ENCODE measurements around the gene TANGO6. TPM values are rescaled to one million over a fixed set of nuclear protein-coding genes. Genes with fewer than 3 reads are reported as not detected.

Gene TANGO6
- total and polyA plus RNA-seq, 4 donors = 10.7 to 24.8 (median 13.9) TPM

DNA sequence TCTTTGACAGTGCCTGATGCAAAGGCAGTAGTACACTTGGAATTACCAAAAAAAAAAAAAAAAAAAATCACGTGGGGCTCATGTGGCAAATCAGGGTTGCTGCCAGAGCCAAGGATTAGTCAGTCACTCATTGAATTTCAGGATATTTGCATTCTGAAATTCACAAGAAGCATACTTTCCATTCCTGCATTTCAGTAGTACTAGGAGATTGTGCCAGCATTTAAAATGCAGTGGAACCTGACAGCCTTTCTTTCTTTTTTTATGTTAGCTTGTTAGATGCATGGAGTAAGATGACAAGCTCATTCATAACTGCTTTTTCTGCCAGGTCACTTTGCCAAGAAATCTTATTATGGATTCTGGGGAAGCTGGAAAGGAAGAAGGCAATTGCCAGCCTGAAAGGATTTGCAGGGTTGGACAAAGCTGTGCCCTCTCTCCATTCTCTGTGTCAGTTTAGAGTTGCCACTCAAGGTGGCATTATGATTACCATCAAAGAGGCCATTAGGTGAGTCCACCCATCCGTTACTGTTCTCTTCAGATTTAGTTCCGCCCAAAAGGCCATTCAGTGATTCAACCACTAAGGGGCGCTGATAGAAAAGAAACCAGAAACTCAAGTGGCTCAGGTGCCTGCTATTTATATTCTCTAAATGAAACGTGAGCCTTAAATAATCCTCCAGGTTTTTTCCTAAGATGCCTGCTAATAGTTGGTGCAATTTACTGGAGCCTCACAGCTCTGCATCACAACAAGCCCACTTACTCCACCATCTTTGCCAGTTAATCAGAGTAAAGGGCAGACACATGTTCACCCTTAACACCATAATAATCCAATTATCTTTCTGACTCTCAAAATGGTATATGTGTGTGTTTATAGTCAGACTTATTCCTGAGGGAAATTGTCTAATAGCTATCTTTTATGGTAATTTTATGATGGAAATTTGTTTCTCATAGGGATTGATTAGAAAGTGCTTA lies 59.0 kb downstream of the TANGO6 start:
- no peak overlapping the region for H3K4me3 ChIP-seq (ENCODE audit: low read depth, low read length)
- 7% methylated on average over 2 of the region's 5 CpGs for WGBS (ENCODE audit: insufficient coverage)
- peak in 4 of 6 donors; percentile 63 to 96 (median 80) for DNase-seq (ENCODE audit: low read depth in 4 of 6, low spot score in 6 of 6)
- H3K27ac ChIP-seq (ENCODE audit: low read depth, low read length) = no peak overlapping the region
- H3K27me3 ChIP-seq (ENCODE audit: control insufficient read depth, insufficient read depth, low read length) = no peaks in the 10 kb centered on the region
- H3K4me1 ChIP-seq (ENCODE audit: control insufficient read depth, insufficient read depth, low read length) = no peaks in the 10 kb centered on the region
- peaks cover 3% of the 10 kb centered on the region for H3K36me3 ChIP-seq (ENCODE audit: control insufficient read depth, insufficient read depth, low read length)
- no peaks in the 10 kb centered on the region for H3K9me3 ChIP-seq (ENCODE audit: control insufficient read depth, insufficient read depth, low read length)

DNA sequence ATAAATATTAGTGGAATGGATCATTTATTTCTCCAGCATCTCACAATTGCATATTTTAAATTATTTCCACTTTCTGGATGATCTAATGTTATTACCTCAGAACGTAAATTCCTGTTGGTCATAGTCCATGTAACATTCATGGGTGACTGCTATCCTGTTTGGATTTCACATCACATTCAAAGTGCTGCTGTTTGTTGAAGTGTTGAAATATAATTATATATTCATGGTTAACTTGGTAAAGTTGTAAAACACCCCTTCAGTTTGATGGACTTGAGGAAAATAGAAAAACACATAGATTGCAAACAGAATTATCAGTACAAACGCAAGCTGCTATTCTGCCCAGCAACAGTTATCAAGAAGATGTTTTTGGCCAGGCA lies 59.6 kb downstream of the TANGO6 start:
- whole genome bisulfite sequencing (ENCODE audit: insufficient coverage) = no CpG with 5 or more reads among the region's 2 CpGs
- Histone ChIP-seq H3K27me3 (ENCODE audit: control insufficient read depth, insufficient read depth, low read length) (no peaks in the 10 kb centered on the region), H3K4me1 (ENCODE audit: control insufficient read depth, insufficient read depth, low read length) (no peaks in the 10 kb centered on the region), H3K4me3 (ENCODE audit: low read depth, low read length) (no peak overlapping the region), H3K27ac (ENCODE audit: low read depth, low read length) (no peak overlapping the region), H3K9me3 (ENCODE audit: control insufficient read depth, insufficient read depth, low read length) (no peaks in the 10 kb centered on the region), H3K36me3 (ENCODE audit: control insufficient read depth, insufficient read depth, low read length) (peaks cover 3% of the 10 kb centered on the region)
- DNase-seq (ENCODE audit: low read depth in 4 of 6, low spot score in 6 of 6) = peak in 1 of 6 donors; percentile 10

DNA sequence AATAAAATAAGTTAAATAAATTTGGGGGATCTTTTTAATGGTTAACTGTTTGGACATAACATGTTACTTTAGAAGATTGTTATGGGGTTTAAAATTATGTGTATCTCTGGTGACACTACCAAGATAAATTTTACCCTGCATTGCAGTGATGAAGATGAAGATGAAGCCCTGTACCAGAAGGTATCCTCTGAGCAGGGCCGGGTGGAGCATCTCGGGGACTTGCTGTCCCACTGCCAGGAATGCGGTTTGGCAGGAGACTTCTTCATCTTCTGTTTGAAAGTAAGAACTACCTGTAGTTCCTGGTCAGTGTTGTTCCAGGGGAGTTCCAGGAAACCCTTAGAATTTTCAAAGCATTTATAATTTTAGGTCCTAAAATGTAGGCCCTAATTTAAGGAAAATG lies 64.0 kb downstream of the TANGO6 start:
- Histone ChIP-seq H3K27ac (ENCODE audit: low read depth, low read length) (no peak overlapping the region), H3K4me1 (ENCODE audit: control insufficient read depth, insufficient read depth, low read length) (no peaks in the 10 kb centered on the region), H3K9me3 (ENCODE audit: control insufficient read depth, insufficient read depth, low read length) (no peaks in the 10 kb centered on the region), H3K4me3 (ENCODE audit: low read depth, low read length) (no peak overlapping the region), H3K27me3 (ENCODE audit: control insufficient read depth, insufficient read depth, low read length) (no peaks in the 10 kb centered on the region), H3K36me3 (ENCODE audit: control insufficient read depth, insufficient read depth, low read length) (no peaks in the 10 kb centered on the region)
- DNase-seq (ENCODE audit: low read depth in 4 of 6, low spot score in 6 of 6) = no peak
- WGBS (ENCODE audit: insufficient coverage) = 74% methylated on average over 3 of the region's 3 CpGs

DNA sequence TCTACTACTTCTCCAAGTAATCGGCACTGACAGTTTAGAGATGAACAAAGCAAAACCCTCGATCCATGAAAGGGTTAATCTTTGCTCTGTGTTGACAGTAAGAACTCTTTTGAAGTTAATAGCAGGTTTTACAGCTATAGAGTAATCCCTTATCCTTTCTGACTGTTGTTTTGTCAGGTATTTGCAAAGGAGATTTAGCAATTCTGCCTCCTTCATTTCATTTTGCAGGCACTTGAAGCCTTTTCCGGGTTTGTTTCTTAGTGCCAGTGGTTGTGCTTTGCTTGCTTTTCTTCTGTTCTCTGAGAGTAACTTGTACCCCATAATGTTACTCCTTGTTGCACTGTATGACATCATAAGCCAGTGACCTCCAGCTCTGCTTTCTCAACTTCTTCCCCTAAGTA lies 64.5 kb downstream of the TANGO6 start:
- no peak overlapping the region for H3K4me3 ChIP-seq (ENCODE audit: low read depth, low read length)
- H3K4me1 ChIP-seq (ENCODE audit: control insufficient read depth, insufficient read depth, low read length) = no peaks in the 10 kb centered on the region
- DNase-seq (ENCODE audit: low read depth in 4 of 6, low spot score in 6 of 6) = no peak
- H3K9me3 ChIP-seq (ENCODE audit: control insufficient read depth, insufficient read depth, low read length) = no peaks in the 10 kb centered on the region
- H3K27ac ChIP-seq (ENCODE audit: low read depth, low read length) = no peak overlapping the region
- H3K36me3 ChIP-seq (ENCODE audit: control insufficient read depth, insufficient read depth, low read length) = peaks cover 4% of the 10 kb centered on the region
- no CpG with 5 or more reads among the region's 3 CpGs for WGBS (ENCODE audit: insufficient coverage)
- no peaks in the 10 kb centered on the region for H3K27me3 ChIP-seq (ENCODE audit: control insufficient read depth, insufficient read depth, low read length)

DNA sequence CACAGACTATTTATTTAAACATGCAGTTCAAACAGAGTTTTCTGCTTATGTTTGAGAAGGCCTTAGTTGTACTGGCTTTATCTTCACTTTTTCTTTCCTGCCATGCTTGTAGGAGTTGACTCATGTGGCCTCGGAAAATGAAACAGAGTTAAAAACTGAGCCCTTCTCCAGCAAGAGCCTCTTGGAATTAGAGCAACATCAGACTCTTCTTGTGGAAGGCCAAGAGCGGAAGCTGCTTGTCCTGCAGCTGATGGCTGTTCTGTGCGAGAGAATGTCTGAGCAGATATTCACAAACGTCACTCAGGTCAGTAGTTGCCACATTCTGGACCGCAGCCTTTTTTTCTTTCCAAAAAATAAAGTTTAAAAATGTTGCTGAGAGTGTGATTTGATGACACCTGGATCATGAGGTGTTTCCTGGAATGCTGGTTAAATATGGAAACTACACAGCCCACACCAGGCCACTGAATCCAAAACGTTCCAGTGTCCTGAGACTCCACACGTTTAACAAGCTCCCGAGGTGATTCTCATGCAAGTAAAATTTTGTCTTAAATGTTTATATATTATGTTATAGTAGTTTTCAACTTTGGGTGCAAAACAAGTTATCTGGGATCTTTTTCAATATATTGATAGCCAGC lies 65.9 kb downstream of the TANGO6 start:
- H3K36me3 ChIP-seq (ENCODE audit: control insufficient read depth, insufficient read depth, low read length) = peaks cover 5% of the 10 kb centered on the region

DNA sequence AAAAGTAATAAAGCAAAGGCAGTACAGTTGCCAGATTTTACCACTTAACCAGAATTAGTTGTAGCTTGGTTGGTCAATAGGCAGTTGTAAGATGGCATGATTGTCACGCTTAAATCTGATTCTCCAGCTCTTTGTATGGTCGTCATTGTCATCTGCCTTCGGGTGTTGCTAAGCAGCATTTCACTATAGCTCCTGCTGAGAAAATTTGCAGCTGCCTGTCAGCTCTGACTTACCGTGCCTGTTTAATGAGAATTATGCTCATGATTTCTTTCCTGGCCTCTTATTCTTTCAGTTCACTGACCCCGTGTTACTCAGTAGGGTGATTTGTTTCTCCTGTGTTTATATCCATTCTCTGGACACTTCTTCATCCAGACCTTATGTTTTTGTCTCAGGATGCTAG lies 66.7 kb downstream of the TANGO6 start:
- H3K9me3 ChIP-seq (ENCODE audit: control insufficient read depth, insufficient read depth, low read length) = no peaks in the 10 kb centered on the region
- H3K36me3 ChIP-seq (ENCODE audit: control insufficient read depth, insufficient read depth, low read length) = peaks cover 5% of the 10 kb centered on the region
- H3K27ac ChIP-seq (ENCODE audit: low read depth, low read length) = no peak overlapping the region
- 19% methylated on average over 2 of the region's 5 CpGs for WGBS (ENCODE audit: insufficient coverage)
- DNase-seq (ENCODE audit: low read depth in 4 of 6, low spot score in 6 of 6) = peak in 2 of 6 donors; percentile 40 to 83
- no peak overlapping the region for H3K4me3 ChIP-seq (ENCODE audit: low read depth, low read length)
- H3K4me1 ChIP-seq (ENCODE audit: control insufficient read depth, insufficient read depth, low read length) = no peaks in the 10 kb centered on the region
- H3K27me3 ChIP-seq (ENCODE audit: control insufficient read depth, insufficient read depth, low read length) = no peaks in the 10 kb centered on the region

More for the DNA sequence above, 65.9 kb downstream of the TANGO6 start:
- WGBS (ENCODE audit: insufficient coverage) = 95% methylated on average over 4 of the region's 8 CpGs
- H3K4me3 ChIP-seq (ENCODE audit: low read depth, low read length) = no peak overlapping the region
- H3K9me3 ChIP-seq (ENCODE audit: control insufficient read depth, insufficient read depth, low read length) = no peaks in the 10 kb centered on the region
- H3K27me3 ChIP-seq (ENCODE audit: control insufficient read depth, insufficient read depth, low read length) = no peaks in the 10 kb centered on the region
- no peaks in the 10 kb centered on the region for H3K4me1 ChIP-seq (ENCODE audit: control insufficient read depth, insufficient read depth, low read length)
- DNase-seq (ENCODE audit: low read depth in 4 of 6, low spot score in 6 of 6) = no peak
- H3K27ac ChIP-seq (ENCODE audit: low read depth, low read length) = no peak overlapping the region

DNA sequence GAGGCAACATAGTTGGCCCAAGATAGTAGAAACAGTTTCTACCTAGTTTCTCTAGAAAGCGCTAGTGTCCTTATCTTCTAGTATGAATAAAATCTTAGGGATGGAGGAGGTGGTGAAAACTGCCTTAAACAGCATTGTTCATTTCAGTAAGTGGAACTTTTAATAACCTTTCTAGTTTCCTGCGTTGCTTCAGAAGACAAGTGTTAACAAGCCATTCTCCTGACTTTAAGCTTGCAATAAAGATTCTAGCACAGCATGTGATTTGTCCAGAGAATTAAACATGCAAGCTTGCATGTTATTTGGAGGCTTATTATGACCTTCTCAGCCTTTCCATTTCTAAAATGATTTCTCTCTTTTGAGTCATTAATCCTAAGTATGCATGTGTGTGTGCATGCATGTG lies 72.3 kb downstream of the TANGO6 start:
- 63% methylated on average over 1 of the region's 2 CpGs for WGBS (ENCODE audit: insufficient coverage)
- Histone ChIP-seq H3K27ac (ENCODE audit: low read depth, low read length) (no peak overlapping the region), H3K9me3 (ENCODE audit: control insufficient read depth, insufficient read depth, low read length) (no peaks in the 10 kb centered on the region), H3K4me1 (ENCODE audit: control insufficient read depth, insufficient read depth, low read length) (no peaks in the 10 kb centered on the region), H3K4me3 (ENCODE audit: low read depth, low read length) (no peak overlapping the region), H3K27me3 (ENCODE audit: control insufficient read depth, insufficient read depth, low read length) (no peaks in the 10 kb centered on the region), H3K36me3 (ENCODE audit: control insufficient read depth, insufficient read depth, low read length) (peaks cover 5% of the 10 kb centered on the region)
- peak in 1 of 6 donors; percentile 75 for DNase-seq (ENCODE audit: low read depth in 4 of 6, low spot score in 6 of 6)

DNA sequence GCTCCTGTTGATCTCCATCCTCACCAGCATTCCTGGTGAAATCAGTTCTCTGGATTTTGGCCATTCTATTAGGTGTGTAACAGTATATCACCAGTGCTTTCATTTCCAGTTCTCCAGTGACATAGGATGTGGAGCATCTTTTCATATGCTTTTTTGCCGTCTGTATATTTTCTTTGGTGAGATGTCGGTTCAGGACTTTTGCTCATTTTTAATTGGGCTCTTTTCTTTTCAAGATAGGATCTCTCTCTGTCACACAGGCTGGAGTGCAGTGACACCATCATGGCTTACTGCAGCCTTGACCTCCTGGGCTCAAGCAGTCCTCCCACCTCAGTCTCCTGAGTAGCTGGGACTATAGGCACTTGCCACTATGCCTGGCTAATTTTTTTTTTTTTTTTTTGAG lies 74.2 kb downstream of the TANGO6 start:
- DNase-seq (ENCODE audit: low read depth in 4 of 6, low spot score in 6 of 6) = no peak
- Histone ChIP-seq H3K9me3 (ENCODE audit: control insufficient read depth, insufficient read depth, low read length) (no peaks in the 10 kb centered on the region), H3K36me3 (ENCODE audit: control insufficient read depth, insufficient read depth, low read length) (peaks cover 7% of the 10 kb centered on the region), H3K4me1 (ENCODE audit: control insufficient read depth, insufficient read depth, low read length) (no peaks in the 10 kb centered on the region), H3K27ac (ENCODE audit: low read depth, low read length) (no peak overlapping the region), H3K27me3 (ENCODE audit: control insufficient read depth, insufficient read depth, low read length) (no peaks in the 10 kb centered on the region), H3K4me3 (ENCODE audit: low read depth, low read length) (no peak overlapping the region)
- no CpG with 5 or more reads among the region's 2 CpGs for WGBS (ENCODE audit: insufficient coverage)

DNA sequence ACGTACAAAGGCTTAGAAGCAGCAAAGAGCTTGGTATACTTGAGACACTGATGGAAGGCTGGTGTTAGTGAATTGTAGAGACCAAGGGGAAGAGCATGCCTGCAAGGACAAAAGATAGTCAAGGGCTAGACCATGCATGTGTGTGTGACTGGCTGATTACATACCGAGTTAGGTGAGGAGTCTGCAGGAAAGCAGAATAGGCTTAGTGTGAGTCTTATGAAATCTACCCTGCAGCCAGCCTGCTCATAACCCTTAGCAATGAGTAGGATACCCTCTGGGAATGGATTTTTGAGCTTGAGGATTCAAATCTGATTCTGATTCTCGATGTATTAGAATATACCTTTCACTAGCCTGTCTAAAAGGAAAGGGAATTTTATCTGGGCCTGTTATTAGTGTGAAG lies 77.0 kb downstream of the TANGO6 start:
- Histone ChIP-seq H3K27me3 (ENCODE audit: control insufficient read depth, insufficient read depth, low read length) (no peaks in the 10 kb centered on the region), H3K36me3 (ENCODE audit: control insufficient read depth, insufficient read depth, low read length) (peaks cover 12% of the 10 kb centered on the region), H3K4me1 (ENCODE audit: control insufficient read depth, insufficient read depth, low read length) (no peaks in the 10 kb centered on the region), H3K9me3 (ENCODE audit: control insufficient read depth, insufficient read depth, low read length) (no peaks in the 10 kb centered on the region), H3K27ac (ENCODE audit: low read depth, low read length) (no peak overlapping the region), H3K4me3 (ENCODE audit: low read depth, low read length) (no peak overlapping the region)
- WGBS (ENCODE audit: insufficient coverage) = 92% methylated on average over 1 of the region's 3 CpGs
- DNase-seq (ENCODE audit: low read depth in 4 of 6, low spot score in 6 of 6) = no peak

Data from spinal cord (tissue), 10 donors.